ENCODE measurements around the gene ATP6V1E1.

ATP6V1E1 gene

GRCh38 chr22:17633998-17634323 is 5.4 kb upstream of the ATP6V1E1 start:
- no peak for DNase-seq (ENCODE audit: low spot score)

- peak; percentile 50 for DNase-seq (ENCODE audit: low spot score)
These were observed 4.9 kb upstream of the ATP6V1E1 start for GRCh38 chr22:17633217-17633997.

GRCh38 chr22:17631076-17631565 is 2.6 kb upstream of the ATP6V1E1 start:
- DNase-seq (ENCODE audit: low spot score): no peak

GRCh38 chr22:17629641-17630040 is 1.1 kb upstream of the ATP6V1E1 start:
- DNase-seq (ENCODE audit: low spot score): no peak

- DNase-seq (ENCODE audit: low spot score): no peak
These were observed 582 bp upstream of the ATP6V1E1 start for GRCh38 chr22:17629173-17629489.

GRCh38 chr22:17627961-17628405 is 566 bp downstream of the ATP6V1E1 start:
- DNase-seq (ENCODE audit: low spot score): no peak

- no peak for DNase-seq (ENCODE audit: low spot score)
These were observed 15.3 kb downstream of the ATP6V1E1 start for GRCh38 chr22:17613280-17613679.

GRCh38 chr22:17612057-17612456 is 16.5 kb downstream of the ATP6V1E1 start:
- DNase-seq (ENCODE audit: low spot score): no peak

GRCh38 chr22:17607891-17608521 is 20.5 kb downstream of the ATP6V1E1 start:
- no peak for DNase-seq (ENCODE audit: low spot score)

GRCh38 chr22:17606496-17606895 is 22.1 kb downstream of the ATP6V1E1 start:
- DNase-seq (ENCODE audit: low spot score): no peak

GRCh38 chr22:17603668-17604067 is 24.9 kb downstream of the ATP6V1E1 start:
- no peak for DNase-seq (ENCODE audit: low spot score)

GRCh38 chr22:17601031-17601430 is 27.5 kb downstream of the ATP6V1E1 start:
- no peak for DNase-seq (ENCODE audit: low spot score)

GRCh38 chr22:17598318-17598717 is 30.2 kb downstream of the ATP6V1E1 start:
- DNase-seq (ENCODE audit: low spot score): no peak

GRCh38 chr22:17597217-17597616 is 31.3 kb downstream of the ATP6V1E1 start:
- DNase-seq (ENCODE audit: low spot score): peak; percentile 35

- DNase-seq (ENCODE audit: low spot score): no peak
These were observed 32.3 kb downstream of the ATP6V1E1 start for GRCh38 chr22:17596226-17596625.

GRCh38 chr22:17592201-17592600 is 36.3 kb downstream of the ATP6V1E1 start:
- DNase-seq (ENCODE audit: low spot score): no peak

- no peak for DNase-seq (ENCODE audit: low spot score)
These were observed 38.0 kb downstream of the ATP6V1E1 start for GRCh38 chr22:17590586-17590985.

- no peak for DNase-seq (ENCODE audit: low spot score)
These were observed 38.7 kb downstream of the ATP6V1E1 start for GRCh38 chr22:17589810-17590375.

GRCh38 chr22:17588606-17589005 is 39.9 kb downstream of the ATP6V1E1 start:
- DNase-seq (ENCODE audit: low spot score): no peak

- DNase-seq (ENCODE audit: low spot score): no peak
These were observed 40.9 kb downstream of the ATP6V1E1 start for GRCh38 chr22:17587629-17588028.

GRCh38 chr22:17586831-17587440 is 41.6 kb downstream of the ATP6V1E1 start:
- DNase-seq (ENCODE audit: low spot score): no peak

GRCh38 chr22:17583151-17583550 is 45.4 kb downstream of the ATP6V1E1 start:
- no peak for DNase-seq (ENCODE audit: low spot score)

GRCh38 chr22:17581631-17582030 is 46.9 kb downstream of the ATP6V1E1 start:
- DNase-seq (ENCODE audit: low spot score): no peak
